IPS-NIHi11 (cell line): ENCODE measurements around the gene CLCC1.
"Not testable (repeated sequence)": the region's sequence is repeated elsewhere in the genome, so short reads cannot be mapped to it uniquely, and the experiment has no call there.

Experiments used
- DNase-seq: peaks from one replicate; pipeline ENCODE4 v3.0.0; 2012; ENCODE audit warnings: mixed read lengths, low spot score

Gene CLCC1

GRCh38 chr1:108963052-108963686 lies at the start of gene CLCC1:
CLCC1 (minus strand) TSS chr1:108963484; CDS start chr1:108950437, 13,047 bp downstream.
- peak; percentile 97 for DNase-seq

GRCh38 chr1:109011335-109011734 lies 48.1 kb upstream of the CLCC1 start:
- no peak for DNase-seq

- DNase-seq, result not testable (repeated sequence)
These were observed 33.3 kb upstream of the CLCC1 start for GRCh38 chr1:108996622-108997021.

DNA sequence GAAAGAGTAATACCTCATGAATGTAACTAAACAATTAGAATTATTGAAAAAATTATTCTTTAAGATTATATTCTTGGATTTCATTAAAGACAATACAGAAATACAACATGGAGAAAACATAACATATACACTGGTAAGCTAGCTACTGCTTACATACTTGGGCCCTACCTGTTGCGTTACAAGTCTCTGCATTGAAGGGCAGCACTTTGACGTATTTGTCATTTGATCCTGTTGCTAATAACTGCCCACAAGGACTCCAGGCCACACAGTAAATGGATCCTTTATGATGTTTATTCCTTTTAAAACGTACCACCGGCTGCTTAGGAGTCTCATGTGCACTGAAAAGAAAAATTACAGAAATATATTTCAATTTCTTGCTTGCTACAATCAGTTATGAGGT lies 19.8 kb upstream of the CLCC1 start:
- no peak for DNase-seq

GRCh38 chr1:108976658-108977057 lies 13.4 kb upstream of the CLCC1 start:
- DNase-seq, result no peak

GRCh38 chr1:108972951-108973350 lies 9.7 kb upstream of the CLCC1 start:
- no peak for DNase-seq

DNA sequence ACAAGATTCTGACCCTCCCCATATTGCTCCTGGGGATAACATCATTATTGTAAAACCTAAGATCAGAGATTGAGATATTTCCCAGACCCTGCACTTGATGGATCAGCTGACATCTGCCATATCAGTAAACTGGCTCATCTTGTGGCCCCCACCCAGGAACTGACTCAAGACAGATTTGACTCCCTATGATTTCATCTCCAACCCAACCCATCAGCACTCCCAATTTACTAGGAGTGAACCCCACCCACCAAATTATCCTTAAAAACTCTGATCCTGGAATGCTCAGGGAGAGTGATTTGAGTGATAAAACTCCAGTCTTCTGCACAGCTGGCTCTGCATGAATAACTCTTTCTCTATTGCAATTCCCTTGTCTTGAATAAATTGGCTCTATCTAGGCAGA lies 6.1 kb upstream of the CLCC1 start:
- no peak for DNase-seq

GRCh38 chr1:108962681-108963051 lies 618 bp downstream of the CLCC1 start:
- no peak for DNase-seq

GRCh38 chr1:108961752-108962486 lies 1.4 kb downstream of the CLCC1 start:
- DNase-seq, result no peak

DNA sequence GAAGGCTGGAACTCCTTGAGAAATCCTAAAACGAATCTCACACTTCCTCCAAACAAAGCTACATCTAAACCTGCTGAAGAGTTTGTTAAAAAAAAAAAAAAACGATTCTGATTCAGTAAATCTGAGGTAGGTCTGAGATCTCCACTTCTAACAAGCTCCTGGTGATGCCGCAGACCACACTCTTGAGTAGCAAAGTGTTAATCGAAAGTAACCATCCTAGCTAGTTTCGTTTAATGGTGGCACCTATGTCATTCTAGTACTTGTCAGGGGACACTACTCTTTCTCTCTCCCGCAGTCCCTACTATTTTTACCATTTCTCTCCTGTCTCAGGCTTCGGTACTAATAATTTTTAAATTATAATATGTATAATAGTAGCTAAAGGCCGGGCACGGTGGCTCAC lies 2.1 kb downstream of the CLCC1 start:
- DNase-seq, result no peak

DNA sequence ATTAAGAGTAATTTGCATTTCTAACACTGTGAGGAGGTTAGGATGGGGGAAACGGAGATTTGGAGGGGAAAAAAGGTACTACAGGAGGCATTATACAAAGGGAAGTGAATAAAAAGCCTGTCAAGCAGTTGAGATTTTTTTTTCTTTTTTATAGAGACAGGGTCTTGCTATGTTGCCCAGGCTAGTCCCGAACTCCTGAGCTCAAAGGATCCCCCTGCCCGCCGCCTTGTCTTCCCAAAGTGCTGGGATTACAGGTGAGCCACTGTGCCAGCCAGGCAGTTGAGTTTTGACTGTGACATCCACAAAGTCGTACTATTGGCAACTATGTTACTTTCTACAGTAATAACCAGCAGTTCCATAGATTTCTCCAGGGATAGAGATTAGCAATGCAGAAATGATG lies 2.6 kb downstream of the CLCC1 start:
- no peak for DNase-seq

DNA sequence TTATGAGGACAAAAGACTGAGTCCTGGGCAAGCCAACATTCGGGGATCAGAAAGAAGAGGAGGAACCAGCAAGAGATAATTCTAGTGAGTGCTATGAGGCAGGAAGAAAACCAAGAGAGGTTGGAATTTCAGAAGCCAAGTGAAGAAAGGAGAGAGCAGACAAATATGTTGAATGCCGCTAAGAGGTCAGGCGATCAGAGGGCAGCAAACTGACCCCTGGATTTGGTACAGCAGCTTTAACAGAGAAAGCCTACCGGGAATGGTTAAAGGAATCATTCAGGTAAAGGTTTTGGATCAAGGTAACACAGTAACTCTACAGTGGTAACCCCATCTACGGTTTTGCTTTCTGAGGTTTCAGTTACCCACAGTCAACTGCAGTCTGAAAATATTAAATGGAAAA lies 5.4 kb downstream of the CLCC1 start:
- DNase-seq, result no peak

GRCh38 chr1:108955881-108956280 lies 7.4 kb downstream of the CLCC1 start:
- no peak for DNase-seq

DNA sequence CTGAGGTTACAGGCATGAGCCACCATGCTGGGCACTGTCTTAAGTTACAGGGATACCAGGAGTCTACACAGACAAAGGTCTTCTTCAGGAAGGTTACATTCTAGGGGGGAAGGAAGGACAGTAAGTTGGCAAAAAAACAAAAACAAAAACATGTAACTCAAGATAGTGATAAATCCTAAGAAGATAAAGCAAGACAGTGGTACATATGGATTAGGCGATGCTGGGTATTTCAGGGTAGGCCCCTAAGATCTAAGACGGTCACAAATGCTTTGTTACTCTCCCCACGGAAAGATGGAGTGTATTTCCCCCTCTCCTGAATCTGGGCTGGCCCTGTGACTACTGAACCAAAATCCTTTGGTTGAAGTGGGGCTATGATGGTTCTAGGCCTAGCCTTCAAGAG lies 8.2 kb downstream of the CLCC1 start:
- DNase-seq, result no peak

DNA sequence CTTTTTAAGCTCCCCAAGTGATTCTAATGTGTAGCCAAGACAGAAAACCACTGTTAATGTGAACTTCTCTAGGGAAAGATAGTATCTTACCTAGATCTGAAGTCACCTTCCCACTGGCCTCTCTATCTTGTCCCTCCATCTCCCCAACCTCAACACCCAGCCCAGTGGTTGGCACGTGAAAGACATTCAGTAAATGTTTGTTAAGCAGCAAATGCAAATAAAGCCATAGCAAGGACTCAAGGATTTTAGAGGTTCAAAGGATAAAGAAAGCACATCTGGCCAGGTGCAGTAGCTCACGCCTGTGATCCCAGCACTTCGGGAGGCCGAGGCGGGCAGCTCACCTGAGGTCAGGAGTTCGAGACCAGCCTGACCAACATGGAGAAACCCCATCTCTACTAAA lies 9.8 kb downstream of the CLCC1 start:
- no peak for DNase-seq

GRCh38 chr1:108951242-108951641 lies 12.0 kb downstream of the CLCC1 start:
- no peak for DNase-seq

DNA sequence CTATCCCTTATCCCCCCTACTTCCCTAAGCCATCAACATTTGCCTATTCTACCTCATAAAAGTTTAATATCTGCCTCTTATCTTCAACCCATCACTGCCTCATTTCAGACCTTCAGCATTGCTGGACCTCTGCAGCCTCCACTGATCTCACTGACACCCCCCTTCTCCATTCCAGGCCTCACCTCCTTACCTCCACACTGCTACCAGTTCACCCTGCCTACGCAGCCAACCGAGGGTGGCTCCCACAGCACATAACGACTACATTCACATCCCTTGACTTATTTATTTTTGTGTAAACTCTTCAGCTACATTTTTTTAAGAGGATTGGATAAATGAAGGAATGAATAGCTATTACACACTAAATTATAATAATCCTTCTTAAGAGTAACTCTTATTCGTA lies 14.2 kb downstream of the CLCC1 start:
- DNase-seq, result no peak

DNA sequence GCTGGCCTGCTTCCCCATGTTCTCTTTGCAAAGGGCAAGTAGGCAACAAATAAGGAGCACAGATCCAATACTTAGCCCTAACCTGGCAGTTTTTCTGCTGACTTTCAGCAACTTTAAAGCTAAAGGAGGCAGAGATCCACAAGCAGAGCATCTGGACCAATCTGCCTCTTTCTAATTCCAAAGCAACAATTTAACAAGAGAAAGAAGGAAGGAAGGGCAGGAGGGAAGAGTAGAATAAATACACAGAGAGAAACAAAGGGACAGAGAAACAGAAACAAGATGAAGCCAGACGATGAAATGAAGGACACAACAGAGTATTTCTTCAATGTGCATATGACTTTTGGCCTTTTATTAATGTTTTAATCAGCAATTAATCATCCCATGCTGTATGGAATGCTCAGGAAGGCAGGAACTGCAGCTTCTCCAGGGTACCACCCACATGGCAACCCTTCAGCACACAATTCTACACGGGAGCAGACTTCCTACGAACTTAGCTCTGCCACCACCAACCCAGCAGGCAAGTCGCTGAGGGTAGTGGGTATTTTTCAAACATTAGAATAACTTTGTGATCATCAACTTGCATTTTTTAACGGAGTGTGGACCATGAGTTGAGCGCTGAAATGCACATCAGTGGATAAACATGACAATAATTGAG lies 15.3 kb downstream of the CLCC1 start:
- DNase-seq, result peak; percentile 23

DNA sequence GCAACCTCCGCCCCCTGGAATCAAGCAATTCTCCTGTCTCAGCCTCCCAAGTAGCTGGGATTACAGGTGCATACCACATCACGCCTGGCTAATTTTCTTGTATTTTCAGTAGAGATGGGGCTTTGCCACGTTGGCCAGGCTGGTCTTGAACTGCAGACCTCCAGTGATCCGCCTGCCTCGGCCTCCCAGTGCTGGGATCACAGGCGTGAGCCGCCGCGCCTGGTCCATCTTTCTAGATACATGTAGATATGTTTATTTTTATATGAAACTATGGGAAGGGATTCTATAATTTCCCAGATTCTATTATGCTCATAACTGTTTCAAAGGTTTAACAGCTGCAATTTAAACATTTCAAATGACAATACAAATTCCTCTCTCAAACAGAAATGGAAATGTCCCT lies 27.1 kb downstream of the CLCC1 start:
- no peak for DNase-seq

DNA sequence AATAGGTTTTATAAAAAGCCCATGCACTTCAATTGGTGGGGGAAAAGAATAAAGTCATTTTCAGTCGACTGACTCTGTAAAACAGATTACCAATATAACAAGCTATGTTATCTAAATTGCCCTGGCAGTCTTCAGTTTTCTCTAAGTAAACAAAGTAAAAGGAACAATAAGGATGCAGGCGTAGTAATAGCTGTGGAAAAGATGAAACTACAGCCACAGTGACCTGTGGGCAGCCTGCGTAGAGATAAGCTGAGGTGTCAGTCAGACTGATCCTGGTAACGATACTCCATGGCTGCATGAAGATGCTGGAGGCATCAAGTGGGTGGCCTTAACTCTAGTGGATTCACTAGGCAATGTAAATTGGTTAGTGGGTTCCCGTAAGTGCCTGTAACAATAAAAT lies 29.3 kb downstream of the CLCC1 start:
- DNase-seq, result no peak

GRCh38 chr1:108927565-108927964 lies 35.7 kb downstream of the CLCC1 start:
- not testable (repeated sequence) for DNase-seq

DNA sequence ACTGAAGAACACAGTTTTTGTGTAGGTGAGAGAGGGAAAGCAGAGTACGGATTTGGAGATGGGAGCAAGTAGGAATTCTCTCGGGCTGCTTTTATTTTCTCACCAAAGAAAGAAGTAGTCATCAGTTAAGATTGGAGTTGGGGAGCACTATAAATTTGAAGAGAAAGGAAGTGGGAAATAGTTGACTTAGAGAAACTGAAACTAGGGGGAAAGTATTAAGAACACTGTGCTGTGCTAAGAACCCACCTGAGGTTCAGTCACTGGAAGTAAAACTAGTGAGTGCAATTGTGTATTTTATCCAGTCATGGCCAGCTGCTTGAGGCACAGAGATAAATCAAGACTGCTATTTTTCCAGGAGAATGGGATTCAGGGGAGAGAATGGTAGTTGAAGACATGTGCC lies 37.4 kb downstream of the CLCC1 start:
- DNase-seq, result no peak

DNA sequence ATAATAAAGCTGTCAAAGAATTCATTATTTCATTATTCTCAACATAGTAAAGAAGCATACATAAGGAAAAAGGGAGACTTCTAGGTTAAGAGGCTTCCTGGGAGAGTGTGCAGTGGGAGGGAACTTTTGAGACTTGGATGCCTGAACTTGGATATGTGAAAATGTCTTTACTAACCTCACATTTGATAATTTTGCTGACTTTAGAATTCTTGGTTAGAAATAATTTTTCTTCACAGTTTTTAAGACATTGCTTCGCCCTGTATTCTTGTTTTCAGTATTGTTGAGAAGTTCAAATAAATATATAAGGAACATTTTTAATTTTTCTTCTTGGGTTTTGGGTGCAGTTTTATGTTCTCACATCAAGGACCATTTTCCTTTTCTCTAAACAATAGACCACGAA lies 46.5 kb downstream of the CLCC1 start:
- DNase-seq, result no peak
